ENCODE data around the gene VAX1.
"Not testable (repeated sequence)": the region's sequence is repeated elsewhere in the genome, so short reads cannot be mapped to it uniquely, and the experiment has no call there.

Gene VAX1

GRCh38 chr10:117135026-117135372, 3.1 kb downstream of the VAX1 start:
- no peak for DNase-seq (ENCODE audit: low spot score in 2 of 2)
- no peak overlapping the region for H3K4me3 ChIP-seq
- no peaks in the 10 kb centered on the region for H3K36me3 ChIP-seq (replicated peaks)
- in situ Hi-C loops (cut with MboI; ENCODE audit: low sequenced_read_pairs), result no loop called here
- H3K9me3 ChIP-seq, result no peaks in the 10 kb centered on the region
- H3K27me3 ChIP-seq (ENCODE audit: low read depth), result no peaks in the 10 kb centered on the region
- H3K4me1 ChIP-seq, result no peaks in the 10 kb centered on the region

GRCh38 chr10:117134306-117135025, 3.6 kb downstream of the VAX1 start:
- H3K4me1 ChIP-seq, result no peaks in the 10 kb centered on the region
- no peaks in the 10 kb centered on the region for H3K36me3 ChIP-seq (replicated peaks)
- in situ Hi-C loops (cut with MboI; ENCODE audit: low sequenced_read_pairs), result no loop called here
- peak in 1 of 2 experiments; percentile 29 for DNase-seq (ENCODE audit: low spot score in 2 of 2)
- H3K4me3 ChIP-seq, result no peak overlapping the region
- H3K27me3 ChIP-seq (ENCODE audit: low read depth), result no peaks in the 10 kb centered on the region
- H3K9me3 ChIP-seq, result no peaks in the 10 kb centered on the region

GRCh38 chr10:117134056-117134305, 4.1 kb downstream of the VAX1 start:
- peak in 1 of 2 experiments; percentile 25 for DNase-seq (ENCODE audit: low spot score in 2 of 2)
- no peaks in the 10 kb centered on the region for H3K9me3 ChIP-seq
- H3K36me3 ChIP-seq (replicated peaks), result no peaks in the 10 kb centered on the region
- H3K27me3 ChIP-seq (ENCODE audit: low read depth), result no peaks in the 10 kb centered on the region
- H3K4me1 ChIP-seq, result no peaks in the 10 kb centered on the region; the same call in 1 of the 2 replicates
- in situ Hi-C loops (cut with MboI; ENCODE audit: low sequenced_read_pairs), result no loop called here
- no peak overlapping the region for H3K4me3 ChIP-seq

GRCh38 chr10:117133273-117134055, 4.6 kb downstream of the VAX1 start:
- Histone ChIP-seq H3K4me1 (no peaks in the 10 kb centered on the region; the same call in 1 of the 2 replicates), H3K36me3 (replicated peaks) (no peaks in the 10 kb centered on the region), H3K27me3 (ENCODE audit: low read depth) (no peaks in the 10 kb centered on the region), H3K4me3 (no peak overlapping the region), H3K9me3 (no peaks in the 10 kb centered on the region)
- DNase-seq (ENCODE audit: low spot score in 2 of 2), result no peak
- in situ Hi-C loops (cut with MboI; ENCODE audit: low sequenced_read_pairs), result no loop called here

GRCh38 chr10:117132751-117133231, 5.3 kb downstream of the VAX1 start:
- H3K4me1 ChIP-seq, result no peaks in the 10 kb centered on the region; the same call in 1 of the 2 replicates
- in situ Hi-C loops (cut with MboI; ENCODE audit: low sequenced_read_pairs), result no loop called here
- H3K36me3 ChIP-seq (replicated peaks), result no peaks in the 10 kb centered on the region
- no peak for DNase-seq (ENCODE audit: low spot score in 2 of 2)
- H3K4me3 ChIP-seq, result no peak overlapping the region
- H3K27me3 ChIP-seq (ENCODE audit: low read depth), result no peaks in the 10 kb centered on the region
- H3K9me3 ChIP-seq, result no peaks in the 10 kb centered on the region

GRCh38 chr10:117131376-117132327, 6.4 kb downstream of the VAX1 start:
- no peaks in the 10 kb centered on the region for H3K9me3 ChIP-seq
- H3K27me3 ChIP-seq (ENCODE audit: low read depth), result no peaks in the 10 kb centered on the region
- in situ Hi-C loops (cut with MboI; ENCODE audit: low sequenced_read_pairs), result no loop called here
- H3K36me3 ChIP-seq (replicated peaks), result no peaks in the 10 kb centered on the region
- DNase-seq (ENCODE audit: low spot score in 2 of 2), result no peak
- H3K4me3 ChIP-seq, result no peak overlapping the region
- no peaks in the 10 kb centered on the region; the same call in 1 of the 2 replicates for H3K4me1 ChIP-seq

GRCh38 chr10:117130862-117131375, 7.2 kb downstream of the VAX1 start:
- Histone ChIP-seq H3K9me3 (no peaks in the 10 kb centered on the region), H3K4me3 (no peak overlapping the region), H3K4me1 (no peaks in the 10 kb centered on the region; the same call in 1 of the 2 replicates), H3K36me3 (replicated peaks) (no peaks in the 10 kb centered on the region), H3K27me3 (ENCODE audit: low read depth) (no peaks in the 10 kb centered on the region)
- DNase-seq (ENCODE audit: low spot score in 2 of 2), result no peak
- in situ Hi-C loops (cut with MboI; ENCODE audit: low sequenced_read_pairs), result no loop called here

GRCh38 chr10:117130346-117130745, 7.7 kb downstream of the VAX1 start:
- no peak for DNase-seq (ENCODE audit: low spot score in 2 of 2)
- H3K9me3 ChIP-seq, result no peaks in the 10 kb centered on the region
- in situ Hi-C loops (cut with MboI; ENCODE audit: low sequenced_read_pairs), result no loop called here
- no peaks in the 10 kb centered on the region for H3K36me3 ChIP-seq (replicated peaks)
- H3K4me3 ChIP-seq, result no peak overlapping the region
- no peaks in the 10 kb centered on the region; the same call in 1 of the 2 replicates for H3K4me1 ChIP-seq
- H3K27me3 ChIP-seq (ENCODE audit: low read depth), result no peaks in the 10 kb centered on the region

GRCh38 chr10:117126645-117127044, 11.4 kb downstream of the VAX1 start:
- in situ Hi-C loops (cut with MboI; ENCODE audit: low sequenced_read_pairs); H3K36me3 ChIP-seq (replicated peaks); H3K9me3 ChIP-seq; DNase-seq (ENCODE audit: low spot score in 2 of 2); H3K4me1 ChIP-seq; H3K27me3 ChIP-seq (ENCODE audit: low read depth); H3K4me3 ChIP-seq: not testable (repeated sequence)

- no peaks in the 10 kb centered on the region for H3K36me3 ChIP-seq (replicated peaks)
- no peaks in the 10 kb centered on the region for H3K9me3 ChIP-seq
- H3K4me3 ChIP-seq, result no peak overlapping the region
- H3K4me1 ChIP-seq, result no peaks in the 10 kb centered on the region; the same call in 1 of the 2 replicates
- no peak for DNase-seq (ENCODE audit: low spot score in 2 of 2)
- no peaks in the 10 kb centered on the region for H3K27me3 ChIP-seq (ENCODE audit: low read depth)
- in situ Hi-C loops (cut with MboI; ENCODE audit: low sequenced_read_pairs), result no loop called here
Measured at GRCh38 chr10:117126034-117126433, 12.0 kb downstream of the VAX1 start.

- in situ Hi-C loops (cut with MboI; ENCODE audit: low sequenced_read_pairs), result no loop called here
- DNase-seq (ENCODE audit: low spot score in 2 of 2), result peak; percentile 28 to 39
- H3K27me3 ChIP-seq (ENCODE audit: low read depth), result peaks cover 8% of the 10 kb centered on the region; the same call in 1 of the 2 replicates
Measured at GRCh38 chr10:117112220-117112619, 25.9 kb downstream of the VAX1 start.

GRCh38 chr10:117107238-117107637, 30.8 kb downstream of the VAX1 start:
- no peaks in the 10 kb centered on the region for H3K9me3 ChIP-seq
- no peaks in the 10 kb centered on the region for H3K4me1 ChIP-seq
- H3K27me3 ChIP-seq (ENCODE audit: low read depth), result no peaks in the 10 kb centered on the region
- DNase-seq (ENCODE audit: low spot score in 2 of 2), result no peak
- no peak overlapping the region for H3K4me3 ChIP-seq
- no peaks in the 10 kb centered on the region for H3K36me3 ChIP-seq (replicated peaks)
- in situ Hi-C loops (cut with MboI; ENCODE audit: low sequenced_read_pairs), result no loop called here

More at GRCh38 chr10:117112220-117112619, 25.9 kb downstream of the VAX1 start:
- Histone ChIP-seq H3K9me3 (no peaks in the 10 kb centered on the region), H3K36me3 (replicated peaks) (no peaks in the 10 kb centered on the region), H3K4me1 (no peaks in the 10 kb centered on the region; the same call in 1 of the 2 replicates), H3K4me3 (no peak overlapping the region)

- Histone ChIP-seq H3K27me3 (ENCODE audit: low read depth) (peaks cover under 1% of the 10 kb centered on the region; the same call in 1 of the 2 replicates), H3K9me3 (no peaks in the 10 kb centered on the region), H3K4me1 (no peaks in the 10 kb centered on the region), H3K36me3 (replicated peaks) (no peaks in the 10 kb centered on the region), H3K4me3 (no peak overlapping the region)
- in situ Hi-C loops (cut with MboI; ENCODE audit: low sequenced_read_pairs), result no loop called here
- DNase-seq (ENCODE audit: low spot score in 2 of 2), result peak in 1 of 2 experiments; percentile 18
Measured at GRCh38 chr10:117096599-117097201, 41.4 kb downstream of the VAX1 start.
